Esophagus muscularis mucosa (tissue), 4 donors: Measurements from ENCODE around the gene LY6G5C. TPM values are rescaled to one million over a fixed set of nuclear protein-coding genes. Genes with fewer than 3 reads are reported as not detected.
A peak's percentile ranks its signal among the peaks of the same experiment; 100 is the strongest.

ENCODE experiments used
- DNase-seq: peaks from one replicate; pipeline ENCODE4 v3.0.0-alpha.2; 2017; ENCODE audit errors: extremely low spot score
- H3K27ac ChIP-seq, 4 donors: fragments of 200-600 bp; sonication (generic); replicated peaks in 1 of 4; 1 replicate in 3 of 4; 2 replicates in 1 of 4; pipeline ENCODE4 v1.5.1; 2016 to 2019; ENCODE audit warnings: mild to moderate bottlenecking in 1 of 4
- H3K27me3 ChIP-seq, 4 donors: fragments of 200-600 bp; sonication (generic); one replicate each; pipeline versions ENCODE4 v1.5.1 to v1.6.0; 2016 to 2019
- H3K36me3 ChIP-seq, 4 donors: fragments of 200-600 bp; sonication (generic); one replicate each; pipeline ENCODE4 v1.5.1; 2016 to 2019
- H3K4me1 ChIP-seq, 4 donors: fragments of 200-600 bp; sonication (generic); one replicate each; pipeline ENCODE4 v1.5.1; 2016 to 2019
- H3K4me3 ChIP-seq, 4 donors: fragments of 200-600 bp; sonication (generic); 1 replicate in 2 of 4; 2 replicates in 2 of 4; pipeline ENCODE4 v1.5.1; 2016 to 2019; ENCODE audit warnings: mild to moderate bottlenecking in 4 of 4, moderate library complexity in 1 of 4
- H3K9me3 ChIP-seq, 4 donors: fragments of 200-600 bp; sonication (generic); 1 replicate in 3 of 4; 2 replicates in 1 of 4; pipeline ENCODE4 v1.5.1; 2016 to 2019
- CTCF ChIP-seq, 3 experiments: fragments of 200-600 bp in 2 of 3; fragments of 450-650 bp in 1 of 3; sonication (generic) in 2 of 3; IDR thresholded peaks; one replicate each; pipeline ENCODE4 v1.5.1; 2017 to 2019; ENCODE audit warnings: antibody characterized with exemption in 3 of 3, mild to moderate bottlenecking in 2 of 3, moderate library complexity in 1 of 3
- EP300 ChIP-seq: sonication (generic); formaldehyde crosslinking; IDR thresholded peaks from one replicate; pipeline ENCODE4 v1.6.1; 2017; ENCODE audit warnings: antibody characterized with exemption
- POLR2A ChIP-seq: fragments of 450-650 bp; IDR thresholded peaks from one replicate; pipeline ENCODE4 v1.6.1; 2017; ENCODE audit warnings: antibody characterized with exemption, moderate library complexity, mild to moderate bottlenecking, low read depth
- POLR2AphosphoS5 ChIP-seq, 2 donors: sonication (generic); formaldehyde crosslinking; IDR thresholded peaks; one replicate each; pipeline ENCODE4 v1.6.1; 2017; ENCODE audit warnings: antibody characterized with exemption in 2 of 2
- WGBS: methylation state at CpG from one replicate; pipeline ENCODE4 v1.1.5; 2018; 5-methylcytosine and 5-hydroxymethylcytosine counted together
- intact Hi-C: fragments of 100-400 bp; cut with DNase I; formaldehyde crosslinking; loops from one replicate; pipeline ENCODE4 v1.15.1; 2023
- total RNA-seq, 4 donors: library from RNA; depleted of rRNA; stranded (reverse); fragments of >200 nt; gene quantifications; one replicate each; pipeline versions ENCODE4 v1.1.0 to v1.2.1, GENCODE V29; 2016

Gene LY6G5C
- total RNA-seq, 4 donors from 2014 or later, result 2.0 to 2.9 TPM; not detected in 2

GRCh38 chr6:31727717-31728671, 47.1 kb upstream of the LY6G5C start:
- peaks cover 21 to 44% (median 40%) of the 10 kb centered on the region in 4 donors for H3K4me1 ChIP-seq
- peaks cover 37 to 64% (median 52%) of the 10 kb centered on the region in 4 donors for H3K36me3 ChIP-seq
- no peaks in the 10 kb centered on the region for H3K27me3 ChIP-seq
- no peak for DNase-seq
- peak overlapping the region; percentile 69 to 98 (median 94) for H3K4me3 ChIP-seq
- TF ChIP-seq POLR2AphosphoS5 (IDR thresholded peaks at IDR 0.05), result no peak
- TF ChIP-seq CTCF (IDR thresholded peaks at IDR 0.05), result no peak
- TF ChIP-seq POLR2A, result no peak
- no peak for TF ChIP-seq EP300
- 70% methylated on average over 41 of the region's 41 CpGs for WGBS
- H3K27ac ChIP-seq, result peak overlapping the region; percentile 93 to 99 (median 97)
- H3K9me3 ChIP-seq, result no peaks in the 10 kb centered on the region
- intact Hi-C loops, result loop anchor here (5.0 kb wide), 1 partner anchor 39 kb away; no protein-coding TSS in a partner anchor

- no peak for TF ChIP-seq EP300
- TF ChIP-seq POLR2A, result no peak
- TF ChIP-seq CTCF (IDR thresholded peaks at IDR 0.05), result no peak
- TF ChIP-seq POLR2AphosphoS5 (IDR thresholded peaks at IDR 0.05), result no peak
- intact Hi-C loops, result loop anchor here (5.0 kb wide), 1 partner anchor 40 kb away; no protein-coding TSS in a partner anchor
- Histone ChIP-seq H3K9me3 (no peaks in the 10 kb centered on the region), H3K36me3 (peaks cover 29 to 56% (median 44%) of the 10 kb centered on the region in 4 donors), H3K27ac (peak overlapping the region; percentile 93 to 99 (median 97)), H3K27me3 (no peaks in the 10 kb centered on the region), H3K4me3 (no peak overlapping the region), H3K4me1 (peaks cover 16 to 42% (median 38%) of the 10 kb centered on the region in 4 donors)
- 65% methylated on average over 7 of the region's 7 CpGs for WGBS
- DNase-seq, result no peak
These were observed 46.3 kb upstream of the LY6G5C start for GRCh38 chr6:31727034-31727716.

- no peak overlapping the region for H3K4me3 ChIP-seq
- TF ChIP-seq POLR2A, result no peak
- peak in 1 of 2 donors; percentile 4 for TF ChIP-seq POLR2AphosphoS5 (IDR thresholded peaks at IDR 0.05)
- peaks cover 17 to 41% (median 30%) of the 10 kb centered on the region in 4 donors for H3K36me3 ChIP-seq
- H3K4me1 ChIP-seq, result peaks cover 12 to 33% (median 31%) of the 10 kb centered on the region in 4 donors
- H3K27me3 ChIP-seq, result no peaks in the 10 kb centered on the region
- H3K27ac ChIP-seq, result peak overlapping the region in 1 of 4 donors; percentile 22
- H3K9me3 ChIP-seq, result no peaks in the 10 kb centered on the region
- 88% methylated on average over 12 of the region's 12 CpGs for WGBS
- no peak for DNase-seq
- intact Hi-C loops, result loop anchor here (5.0 kb wide), 1 partner anchor 42 kb away; no protein-coding TSS in a partner anchor
These were observed 44.9 kb upstream of the LY6G5C start for GRCh38 chr6:31725502-31726350.

DNA sequence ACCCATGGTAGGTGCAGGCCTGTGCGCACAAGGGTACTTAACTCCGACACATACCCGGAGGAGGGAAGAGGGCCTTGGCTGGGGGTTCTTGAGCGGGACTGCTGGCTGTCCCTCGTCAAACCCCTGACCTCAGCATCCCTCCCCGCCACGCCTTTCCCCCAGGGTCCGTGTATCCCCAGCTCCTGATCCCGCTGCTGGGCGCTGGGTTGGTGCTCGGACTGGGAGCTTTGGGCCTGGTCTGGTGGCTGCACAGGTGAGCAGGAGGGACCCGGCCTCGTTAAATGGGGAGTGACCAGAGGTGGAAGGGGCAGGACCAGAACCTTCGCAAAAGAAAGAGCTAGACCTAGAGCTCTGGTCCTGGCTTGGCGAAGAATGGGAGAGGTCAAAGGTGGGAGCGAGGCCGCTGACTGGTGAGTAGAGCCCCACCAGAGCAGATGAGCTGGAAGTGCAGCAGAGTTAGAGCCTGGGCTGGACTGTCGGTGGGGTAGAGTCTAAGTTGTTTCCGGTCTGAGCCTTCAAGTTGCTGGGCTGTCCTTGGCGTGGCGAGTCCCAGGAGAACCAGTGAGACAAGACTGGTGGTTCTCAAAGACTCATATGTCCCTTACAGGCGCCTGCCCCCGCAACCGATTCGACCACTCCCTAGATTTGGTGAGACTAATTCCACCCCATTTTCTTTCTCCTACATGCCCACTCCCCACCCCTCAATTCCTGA, 43.3 kb upstream of the LY6G5C start:
- DNase-seq, result no peak
- Histone ChIP-seq H3K27me3 (no peaks in the 10 kb centered on the region), H3K4me3 (no peak overlapping the region), H3K4me1 (peaks cover 12 to 26% (median 24%) of the 10 kb centered on the region in 4 donors), H3K27ac (no peak overlapping the region), H3K9me3 (no peaks in the 10 kb centered on the region), H3K36me3 (peaks cover 17 to 39% (median 27%) of the 10 kb centered on the region in 4 donors)
- TF ChIP-seq EP300, result no peak
- no peak for TF ChIP-seq POLR2AphosphoS5 (IDR thresholded peaks at IDR 0.05)
- TF ChIP-seq POLR2A, result no peak
- no peak for TF ChIP-seq CTCF (IDR thresholded peaks at IDR 0.05)
- intact Hi-C loops, result no loop called here
- WGBS, result 89% methylated on average over 25 of the region's 25 CpGs
